Stimulated activated CD4-positive, alpha-beta T cell treated with anti-CD3 and anti-CD28 coated beads, Interleukin-15, amount 100 ng/mL, for 48 hours (primary cell): Measurements from ENCODE around the gene GOLT1B.
A peak's percentile ranks its signal among the peaks of the same experiment; 100 is the strongest.

Experiments used
- DNase-seq, 2 donors: peaks; one replicate each; pipeline ENCODE4 v3.0.0-alpha.2; 2020; ENCODE audit warnings: low read depth in 2 of 2

GOLT1B gene

GRCh38 chr12:21523148-21523547 is 21.6 kb downstream of the GOLT1B start:
- DNase-seq = no peak

DNA sequence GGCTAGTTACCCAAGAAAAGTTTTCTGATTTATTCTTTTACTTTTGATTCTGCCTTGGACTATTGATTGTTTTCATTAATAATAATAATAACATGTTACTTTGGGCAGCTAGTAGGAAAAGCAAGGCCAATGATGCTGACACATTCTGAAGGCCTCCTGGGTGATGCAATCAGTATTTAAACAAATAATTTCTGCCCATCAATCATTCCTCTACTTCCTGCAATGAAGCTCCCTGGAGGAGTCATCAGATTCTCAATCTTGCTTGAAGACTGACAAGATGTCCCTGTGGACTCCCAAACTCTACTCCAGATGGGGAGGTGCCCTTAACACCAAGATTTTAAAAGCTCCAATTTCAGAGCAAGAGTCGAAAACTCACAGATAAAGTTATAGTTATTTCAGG is 24.5 kb downstream of the GOLT1B start, which contains the start of gene SPX:
Gene SPX (plus strand): TSS at position 244 of the 400 bp plus-strand sequence. CDS start 177 bp downstream, outside the sequence.
- DNase-seq = no peak

DNA sequence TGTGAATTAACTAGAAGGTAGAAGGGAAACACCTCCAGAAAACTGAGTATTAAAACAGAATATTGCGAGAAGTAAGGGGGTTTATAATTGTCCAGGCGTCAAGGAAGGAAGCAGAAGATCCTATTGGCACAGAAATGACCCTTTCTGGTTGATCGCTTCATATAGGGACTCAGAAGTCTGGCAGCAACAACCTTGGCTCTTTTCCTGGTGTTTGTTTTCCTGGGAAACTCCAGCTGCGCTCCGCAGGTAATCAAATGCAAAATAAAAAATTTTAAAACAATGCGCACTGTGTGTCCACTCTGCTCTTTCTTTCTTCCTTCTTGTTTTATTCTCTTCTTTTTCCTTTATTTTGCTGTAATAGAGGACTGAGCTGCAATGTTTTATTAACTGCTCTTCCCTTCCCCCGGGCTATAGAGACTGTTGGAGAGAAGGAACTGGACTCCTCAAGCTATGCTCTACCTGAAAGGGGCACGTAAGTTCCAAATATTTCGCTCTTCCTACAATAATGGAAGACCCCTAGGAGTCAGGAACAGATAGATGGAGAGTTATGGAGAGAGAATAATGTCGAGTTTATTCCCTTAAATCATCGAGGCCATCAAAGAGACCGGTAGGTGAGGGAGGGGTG is 25.2 kb downstream of the GOLT1B start:
- no peak for DNase-seq

DNA sequence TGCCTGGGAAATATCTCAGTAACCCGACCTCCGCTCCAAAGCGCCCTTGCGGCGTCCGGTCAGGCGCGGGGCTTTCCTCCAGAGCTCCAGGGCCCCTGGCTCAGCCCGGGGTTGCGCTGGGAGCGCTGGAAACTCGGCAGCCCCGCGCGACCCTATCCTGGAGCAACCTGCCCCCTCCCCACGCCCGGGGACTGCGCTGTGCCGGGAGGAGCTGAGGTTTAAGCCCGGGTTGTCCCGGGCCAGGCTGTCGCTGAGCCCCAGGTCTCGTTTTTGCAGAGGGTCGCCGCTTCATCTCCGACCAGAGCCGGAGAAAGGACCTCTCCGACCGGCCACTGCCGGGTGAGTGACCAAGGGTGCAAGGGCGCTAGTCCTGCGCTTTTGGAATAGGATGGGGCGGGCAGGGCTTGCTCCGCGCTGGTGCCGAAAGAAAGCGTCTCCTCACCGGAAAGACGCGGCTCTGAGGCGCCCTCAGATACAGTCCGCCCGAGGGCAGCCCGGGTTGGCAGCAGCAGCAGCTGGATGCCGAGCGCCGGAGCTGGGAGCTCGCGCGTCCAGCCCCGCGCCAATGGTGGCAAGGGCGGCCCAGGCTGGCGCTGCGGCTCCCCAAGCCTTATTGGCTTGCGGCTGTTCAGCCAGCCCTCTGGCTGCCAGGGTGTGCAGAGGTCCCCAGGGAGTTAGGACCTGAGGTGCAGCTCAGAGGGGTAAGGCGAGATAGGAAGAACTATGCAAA is 26.0 kb downstream of the GOLT1B start:
- peak; percentile 36 to 39 for DNase-seq

DNA sequence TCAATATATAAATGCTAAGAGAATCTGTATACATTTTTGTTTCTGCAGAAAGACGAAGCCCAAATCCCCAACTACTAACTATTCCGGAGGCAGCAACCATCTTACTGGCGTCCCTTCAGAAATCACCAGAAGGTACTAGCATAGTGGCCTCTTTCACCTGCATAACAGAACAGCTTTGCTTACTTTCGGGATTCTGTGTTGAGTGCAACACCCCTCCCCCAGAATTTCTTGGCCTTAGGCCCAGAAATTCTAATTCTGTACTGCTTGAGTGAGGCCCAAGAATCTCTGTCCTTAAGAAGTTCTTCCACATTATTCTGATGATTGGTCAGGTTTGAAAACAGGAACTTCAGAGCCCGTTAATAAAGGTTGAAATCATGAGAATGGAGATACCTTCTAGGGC is 27.4 kb downstream of the GOLT1B start:
- no peak for DNase-seq

GRCh38 chr12:21529456-21529855 is 27.9 kb downstream of the GOLT1B start:
- no peak for DNase-seq

DNA sequence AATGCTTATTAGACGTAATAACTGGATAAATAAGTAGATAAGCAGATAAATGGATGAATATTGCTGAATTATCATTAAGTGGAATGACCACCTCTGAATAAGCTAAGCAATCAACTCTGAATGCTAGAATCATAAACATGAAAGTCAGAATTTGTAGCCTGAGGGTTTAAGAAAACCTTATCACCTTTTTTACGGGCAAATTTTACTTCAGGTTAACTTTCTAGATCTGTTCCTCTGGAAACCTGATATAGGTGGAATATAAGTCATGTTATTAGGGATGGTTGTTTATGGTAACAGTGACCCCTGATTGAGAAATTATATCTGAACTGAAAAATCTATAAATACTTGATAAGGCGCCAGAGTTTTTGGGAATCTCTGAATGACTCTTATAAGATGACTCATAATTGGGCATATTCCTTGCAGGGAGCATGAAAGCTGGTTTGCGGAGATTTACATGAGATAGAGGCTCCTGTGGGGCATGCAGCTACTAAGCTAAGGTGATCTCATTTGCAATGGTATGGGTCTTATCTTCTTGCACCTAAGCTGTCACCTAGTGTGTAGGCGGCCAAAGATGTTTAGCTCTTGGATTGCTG is 36.6 kb downstream of the GOLT1B start:
- DNase-seq = no peak

- DNase-seq = no peak
Measured at GRCh38 chr12:21539797-21540196, 38.2 kb downstream of the GOLT1B start.

DNA sequence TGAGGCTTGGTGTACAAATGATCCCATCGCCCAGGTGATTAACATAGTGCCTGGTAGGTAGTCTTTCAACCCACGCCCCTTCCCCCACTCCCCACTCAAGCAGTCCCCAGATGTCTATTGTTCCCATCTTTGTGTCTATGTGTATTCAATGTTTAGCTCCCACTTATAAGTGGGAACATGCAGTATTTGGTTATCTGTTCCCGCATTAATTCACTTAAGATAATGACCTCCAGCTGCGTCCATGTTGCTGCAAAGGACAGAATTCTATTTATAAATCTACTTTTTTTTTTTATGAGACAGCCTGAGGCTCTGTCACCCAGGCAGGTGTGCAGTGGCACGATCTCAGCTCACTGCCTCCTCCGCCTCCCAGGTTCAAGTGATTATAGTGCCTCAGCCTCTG is 40.2 kb downstream of the GOLT1B start:
- no peak for DNase-seq

DNA sequence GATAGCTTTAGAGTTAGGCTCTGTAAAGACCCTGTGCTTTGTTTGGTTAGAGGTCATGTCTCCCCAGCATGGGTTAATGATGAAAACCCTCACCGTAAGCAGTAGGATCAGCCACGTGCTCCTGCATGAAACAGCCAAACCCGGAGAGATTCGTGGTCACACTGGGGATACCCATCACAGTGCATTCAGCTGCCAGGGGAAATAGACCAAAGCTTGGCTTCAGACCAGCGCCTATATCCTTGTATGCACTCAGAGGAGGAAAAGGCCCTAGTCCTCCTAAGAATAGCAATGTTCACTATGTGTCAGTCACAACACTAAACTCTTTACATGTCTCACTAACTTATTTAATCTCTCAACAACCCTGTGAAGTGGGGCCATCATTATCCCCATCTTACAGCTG is 40.8 kb downstream of the GOLT1B start:
- no peak for DNase-seq

DNA sequence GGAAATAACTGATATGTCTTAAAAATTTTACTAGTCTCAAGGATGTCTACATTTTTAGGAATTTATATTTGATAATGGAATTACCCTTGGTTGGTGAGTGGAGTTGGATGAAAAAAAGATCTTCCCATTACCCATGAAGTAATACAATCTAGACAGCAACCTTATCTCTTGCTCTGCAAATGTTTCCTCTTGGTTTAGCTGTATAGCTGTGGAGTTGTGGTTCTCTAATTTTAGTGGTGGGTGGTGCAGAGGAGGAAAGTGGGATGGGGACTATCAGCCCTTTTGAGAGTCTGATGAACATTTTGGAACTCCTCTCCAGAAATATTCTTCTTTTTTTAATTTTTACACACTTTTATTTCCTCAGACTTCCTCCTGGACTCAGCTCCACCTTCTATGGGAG is 41.6 kb downstream of the GOLT1B start:
- DNase-seq = no peak

DNA sequence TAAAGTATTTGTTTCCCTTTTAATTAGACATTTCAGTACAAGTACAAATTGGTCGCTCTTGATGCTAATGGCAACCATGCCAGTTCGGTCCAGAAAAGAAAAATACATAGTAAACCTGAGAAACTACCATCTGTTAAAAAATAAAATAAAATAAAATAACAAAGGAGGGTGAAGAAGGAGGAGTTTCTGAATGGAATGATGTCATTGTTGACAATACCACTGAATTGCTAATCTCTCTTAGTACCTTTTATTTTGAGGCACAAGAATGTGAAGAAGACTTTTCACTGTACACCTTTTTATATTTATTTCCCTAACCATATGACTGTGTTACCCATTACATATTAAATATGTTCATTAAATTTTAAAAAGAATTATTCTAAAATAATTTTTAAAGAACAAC is 44.0 kb downstream of the GOLT1B start:
- DNase-seq = no peak

- DNase-seq = no peak
Measured at GRCh38 chr12:21546716-21547115, 45.1 kb downstream of the GOLT1B start.

GRCh38 chr12:21547437-21547836 is 45.8 kb downstream of the GOLT1B start:
- peak in 1 of 2 donors; percentile 34 for DNase-seq

DNA sequence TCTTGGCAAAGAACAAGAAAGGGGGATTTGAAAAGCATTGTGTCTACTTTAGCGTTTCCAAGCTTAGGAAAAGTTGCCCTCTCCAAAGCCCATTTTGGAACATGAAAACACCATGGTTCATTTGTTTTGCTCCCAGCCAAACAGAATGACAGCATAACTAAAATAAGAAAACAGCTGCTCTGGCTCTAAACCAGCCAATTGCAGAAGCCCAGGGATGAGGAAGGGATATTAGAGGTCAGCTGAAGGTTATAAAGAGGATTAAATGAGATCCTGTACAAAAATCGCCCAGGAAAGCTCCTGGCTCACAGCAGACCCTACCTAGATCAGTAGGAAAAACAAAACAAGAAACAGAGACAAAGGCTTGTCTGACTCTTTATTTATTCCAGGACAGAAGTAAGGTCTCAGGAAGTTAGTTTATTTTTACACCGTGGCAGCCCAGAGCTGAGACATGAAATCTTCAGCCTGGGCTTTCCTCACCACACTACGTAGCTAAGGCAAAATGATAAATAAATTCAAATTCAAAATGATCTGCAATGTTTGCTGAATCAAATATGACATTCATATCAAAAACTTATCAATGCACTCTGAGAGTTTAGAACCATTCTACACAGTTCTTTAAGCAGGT is 50.4 kb downstream of the GOLT1B start:
- no peak for DNase-seq

DNA sequence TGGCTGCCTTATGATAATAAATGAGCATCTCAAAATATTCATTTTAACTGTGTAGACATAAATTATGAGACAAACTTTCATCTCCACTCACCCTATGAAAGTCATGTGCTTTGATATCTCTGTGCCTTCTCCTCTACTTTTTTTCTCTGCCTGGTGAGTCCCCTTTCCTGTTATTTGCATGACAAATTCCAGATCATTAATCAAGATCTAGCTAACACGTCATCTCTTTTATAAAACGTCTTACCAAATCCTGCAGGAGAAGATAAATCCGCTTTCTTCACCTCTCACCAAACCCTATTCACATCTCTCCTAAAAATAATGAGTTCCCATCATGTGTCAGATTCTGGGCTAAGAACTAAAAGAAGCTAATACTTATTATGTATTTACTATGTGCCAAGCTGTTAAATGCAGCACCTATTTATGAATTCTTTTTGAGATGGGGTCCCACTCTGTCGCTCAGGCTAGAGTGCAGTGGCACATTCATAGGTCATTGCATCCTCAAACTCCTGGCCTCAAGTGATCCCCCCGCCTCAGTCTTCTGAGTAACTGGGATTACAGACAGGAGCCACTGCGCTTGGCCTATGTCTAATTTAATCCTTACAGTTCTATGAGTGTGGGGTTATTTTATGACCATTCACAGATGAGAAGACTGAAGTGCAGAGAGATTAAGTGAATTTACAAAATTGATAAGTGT is 51.2 kb downstream of the GOLT1B start:
- DNase-seq = no peak

GRCh38 chr12:21553329-21553675 is 51.7 kb downstream of the GOLT1B start:
- no peak for DNase-seq

GRCh38 chr12:21558100-21558679 is 56.6 kb downstream of the GOLT1B start:
- no peak for DNase-seq

DNA sequence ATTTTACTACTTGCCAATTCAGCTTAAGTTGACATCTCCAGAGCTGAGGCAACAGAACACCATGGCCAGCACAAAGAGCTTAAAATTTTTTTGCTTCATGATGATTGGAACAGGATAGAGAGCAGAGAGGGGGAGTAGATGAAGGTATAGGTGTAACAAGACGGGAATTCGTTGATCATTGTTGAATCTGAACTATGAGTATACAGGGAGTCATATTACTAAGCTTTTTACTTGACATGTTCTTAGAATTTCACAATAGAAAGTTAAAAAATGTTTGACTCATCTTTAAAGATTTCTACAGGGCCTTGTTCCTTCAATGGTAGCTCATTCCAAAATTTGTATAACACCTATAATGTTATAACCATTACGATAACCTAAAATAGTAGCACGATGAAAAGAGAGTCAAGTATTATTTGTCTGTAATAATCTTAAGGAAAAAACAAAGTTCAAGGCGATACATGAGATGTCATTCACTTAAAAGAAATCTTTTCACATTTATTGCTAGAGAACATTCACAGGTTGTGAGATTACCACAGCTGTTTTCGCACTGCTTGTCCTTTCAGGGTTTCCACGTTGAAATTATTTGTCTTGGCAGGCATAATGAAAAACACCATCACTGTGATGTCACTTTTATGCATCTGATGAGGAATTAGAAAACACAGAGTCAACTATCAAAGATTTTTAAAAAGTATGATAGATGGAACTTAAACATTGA is 58.4 kb downstream of the GOLT1B start:
- no peak for DNase-seq

GRCh38 chr12:21561158-21561557 is 59.6 kb downstream of the GOLT1B start:
- no peak for DNase-seq

DNA sequence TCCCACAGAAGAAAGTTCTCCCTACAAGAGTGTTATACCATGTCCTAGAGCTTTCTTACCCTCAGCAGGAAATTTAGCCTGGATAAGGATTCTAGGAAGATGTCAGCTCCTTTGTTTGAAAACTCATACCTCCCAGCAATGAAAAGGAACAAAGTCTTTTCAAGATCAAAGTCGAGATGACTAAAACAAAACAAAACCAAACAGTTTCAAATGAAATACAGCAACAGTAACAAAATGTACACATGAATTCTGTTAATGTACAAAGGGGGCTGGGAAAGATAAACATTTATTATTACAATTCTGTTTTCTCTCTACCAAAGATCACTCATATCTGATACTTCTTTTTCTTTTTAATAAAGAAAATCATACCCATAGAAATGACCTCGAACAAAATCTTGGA is 61.3 kb downstream of the GOLT1B start:
- DNase-seq = no peak
